Uterus (tissue), 2 donors: Measurements from ENCODE around the gene ZNF44.

Experiments used
- POLR2A ChIP-seq, 2 donors: fragments of 450-650 bp; IDR thresholded peaks; one replicate each; pipeline ENCODE4 v1.6.1; 2016; ENCODE audit warnings: antibody characterized with exemption in 2 of 2, mild to moderate bottlenecking in 1 of 2, moderate library complexity in 1 of 2
- TF ChIP-seq, protein P1 (sequence below), 4 experiments: fragments of 200-600 bp in 2 of 4; fragments of 450-650 bp in 2 of 4; sonication (generic) in 2 of 4; IDR thresholded peaks; one replicate each; pipeline ENCODE4 v1.5.1; 2016 to 2019; ENCODE audit warnings: antibody characterized with exemption in 4 of 4, mild to moderate bottlenecking in 2 of 4, moderate library complexity in 1 of 4

DNA sequence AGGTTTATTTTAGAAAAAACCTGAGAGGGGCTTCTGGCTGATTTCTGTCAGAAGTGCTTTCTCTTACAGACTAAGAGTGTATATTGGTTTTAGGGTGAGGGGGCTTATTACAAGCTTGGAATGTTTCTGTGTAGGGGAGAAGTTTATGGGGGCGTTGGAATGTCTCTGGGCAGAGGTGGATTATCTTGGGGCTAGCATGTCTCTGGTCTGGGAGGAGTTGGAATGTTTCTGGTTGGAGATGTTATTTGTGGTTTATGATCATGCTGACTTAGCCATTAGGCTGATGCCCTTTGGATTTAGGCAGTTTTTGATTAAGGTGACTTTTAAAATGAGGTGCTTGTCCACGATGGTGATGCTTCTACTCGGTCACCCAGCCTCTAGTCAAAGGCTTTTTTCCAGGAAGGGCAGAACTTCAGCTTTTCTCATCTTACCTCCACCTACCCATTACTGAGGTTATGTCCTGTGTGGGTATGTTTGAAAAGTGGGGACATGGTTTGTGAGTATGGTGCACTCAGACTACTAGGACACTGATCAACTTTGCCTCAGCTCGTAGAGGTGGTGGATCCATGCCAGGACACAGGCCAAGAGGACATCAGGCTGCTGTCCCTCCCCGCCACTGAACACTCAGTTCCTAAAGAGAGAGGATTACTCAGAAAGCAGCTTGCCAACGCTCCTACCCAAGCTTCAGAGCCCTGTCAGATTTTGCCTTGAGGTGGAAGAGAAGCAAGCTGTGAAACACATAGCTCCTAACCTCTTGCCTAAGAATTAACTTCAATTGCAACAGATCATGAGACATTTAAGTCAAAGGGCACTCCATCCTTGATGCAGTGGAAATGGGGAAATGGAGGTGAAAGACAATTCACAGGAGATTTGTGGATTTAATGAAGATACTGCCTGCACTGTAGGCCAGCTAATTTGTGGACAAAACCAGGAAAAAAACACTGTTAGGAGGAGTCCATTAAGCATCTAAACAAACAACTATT lies 63.6 kb downstream of the ZNF44 start:
- TF ChIP-seq, protein P1, sequence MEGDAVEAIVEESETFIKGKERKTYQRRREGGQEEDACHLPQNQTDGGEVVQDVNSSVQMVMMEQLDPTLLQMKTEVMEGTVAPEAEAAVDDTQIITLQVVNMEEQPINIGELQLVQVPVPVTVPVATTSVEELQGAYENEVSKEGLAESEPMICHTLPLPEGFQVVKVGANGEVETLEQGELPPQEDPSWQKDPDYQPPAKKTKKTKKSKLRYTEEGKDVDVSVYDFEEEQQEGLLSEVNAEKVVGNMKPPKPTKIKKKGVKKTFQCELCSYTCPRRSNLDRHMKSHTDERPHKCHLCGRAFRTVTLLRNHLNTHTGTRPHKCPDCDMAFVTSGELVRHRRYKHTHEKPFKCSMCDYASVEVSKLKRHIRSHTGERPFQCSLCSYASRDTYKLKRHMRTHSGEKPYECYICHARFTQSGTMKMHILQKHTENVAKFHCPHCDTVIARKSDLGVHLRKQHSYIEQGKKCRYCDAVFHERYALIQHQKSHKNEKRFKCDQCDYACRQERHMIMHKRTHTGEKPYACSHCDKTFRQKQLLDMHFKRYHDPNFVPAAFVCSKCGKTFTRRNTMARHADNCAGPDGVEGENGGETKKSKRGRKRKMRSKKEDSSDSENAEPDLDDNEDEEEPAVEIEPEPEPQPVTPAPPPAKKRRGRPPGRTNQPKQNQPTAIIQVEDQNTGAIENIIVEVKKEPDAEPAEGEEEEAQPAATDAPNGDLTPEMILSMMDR (IDR thresholded peaks at IDR 0.05): no peak
- TF ChIP-seq POLR2A (IDR thresholded peaks at IDR 0.05): no peak
